Spinal cord (tissue), 10 donors: ENCODE results near the gene SATB2. TPM values are rescaled to one million over a fixed set of nuclear protein-coding genes. Genes with fewer than 3 reads are reported as not detected.

ENCODE experiments used
- DNase-seq, 6 donors: peaks; one replicate each; pipeline versions ENCODE4 v3.0.0 to v3.0.0-alpha.2; 2013 to 2015; ENCODE audit warnings: low spot score in 6 of 6, low read depth in 4 of 6
- H3K27ac ChIP-seq: one replicate; pipeline ENCODE4 v1.5.1; 2013; ENCODE audit warnings: low read depth, low read length, control low read depth
- H3K27me3 ChIP-seq: one replicate; pipeline ENCODE4 v1.6.1; 2013; ENCODE audit warnings: low read length; ENCODE audit not compliant: control insufficient read depth, insufficient read depth
- H3K36me3 ChIP-seq: one replicate; pipeline ENCODE4 v1.6.1; 2013; ENCODE audit warnings: low read length; ENCODE audit not compliant: control insufficient read depth, insufficient read depth
- H3K4me1 ChIP-seq: one replicate; pipeline ENCODE4 v1.6.1; 2013; ENCODE audit warnings: low read length; ENCODE audit not compliant: control insufficient read depth, insufficient read depth
- H3K4me3 ChIP-seq: one replicate; pipeline ENCODE4 v1.5.1; 2013; ENCODE audit warnings: low read depth, low read length, control low read depth
- H3K9me3 ChIP-seq: one replicate; pipeline ENCODE4 v1.6.1; 2013; ENCODE audit warnings: low read length; ENCODE audit not compliant: control insufficient read depth, insufficient read depth
- WGBS: methylation state at CpG from one replicate; pipeline ENCODE4 v1.1.5; 2013; ENCODE audit warnings: missing lambda C conversion rate; ENCODE audit not compliant: insufficient coverage; 5-methylcytosine and 5-hydroxymethylcytosine counted together
- polyA plus RNA-seq, 2 donors: library from polyadenylated mRNA; unstranded; fragments of 120-200 nt; gene quantifications; one replicate each; pipeline ENCODE4 v1.2.1, GENCODE V29; 2013; ENCODE audit not compliant: insufficient read length in 2 of 2
- total RNA-seq, 2 donors: library from RNA; depleted of rRNA in 1 of 2; stranded (reverse); fragments of 120-200 nt in 1 of 2; fragments of >200 nt in 1 of 2; gene quantifications; one replicate each; pipeline versions ENCODE4 v1.2.3 to v1.2.4, GENCODE V29; 2013 to 2014
- donor health status: healthy.

The SATB2 gene
- total and polyA plus RNA-seq, 4 donors: 5.5 to 18.1 (median 7.9) TPM

DNA sequence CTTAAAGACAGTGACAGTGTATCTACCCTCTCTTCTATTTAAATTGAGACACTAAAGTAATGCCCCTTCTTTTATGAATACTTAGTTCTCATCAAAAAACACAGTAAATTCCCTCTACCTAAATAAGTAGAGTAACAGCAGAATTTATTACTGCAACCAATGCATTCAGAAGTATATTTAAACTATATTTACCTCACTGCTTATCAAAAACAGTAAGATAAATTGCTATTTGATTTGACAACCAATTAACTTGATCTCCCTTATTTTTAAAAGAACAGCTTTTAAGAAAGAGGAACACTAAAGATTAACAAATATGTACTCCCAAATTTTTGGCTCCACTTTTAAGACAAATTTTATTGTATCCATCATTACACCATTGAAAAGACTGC lies 4.8 kb downstream of the SATB2 start:
- DNase-seq: no peak
- H3K4me1 ChIP-seq: peaks cover 23% of the 10 kb centered on the region
- H3K36me3 ChIP-seq: no peaks in the 10 kb centered on the region
- no peak overlapping the region for H3K4me3 ChIP-seq
- H3K27me3 ChIP-seq: peaks cover 47% of the 10 kb centered on the region
- no peak overlapping the region for H3K27ac ChIP-seq
- no peaks in the 10 kb centered on the region for H3K9me3 ChIP-seq

DNA sequence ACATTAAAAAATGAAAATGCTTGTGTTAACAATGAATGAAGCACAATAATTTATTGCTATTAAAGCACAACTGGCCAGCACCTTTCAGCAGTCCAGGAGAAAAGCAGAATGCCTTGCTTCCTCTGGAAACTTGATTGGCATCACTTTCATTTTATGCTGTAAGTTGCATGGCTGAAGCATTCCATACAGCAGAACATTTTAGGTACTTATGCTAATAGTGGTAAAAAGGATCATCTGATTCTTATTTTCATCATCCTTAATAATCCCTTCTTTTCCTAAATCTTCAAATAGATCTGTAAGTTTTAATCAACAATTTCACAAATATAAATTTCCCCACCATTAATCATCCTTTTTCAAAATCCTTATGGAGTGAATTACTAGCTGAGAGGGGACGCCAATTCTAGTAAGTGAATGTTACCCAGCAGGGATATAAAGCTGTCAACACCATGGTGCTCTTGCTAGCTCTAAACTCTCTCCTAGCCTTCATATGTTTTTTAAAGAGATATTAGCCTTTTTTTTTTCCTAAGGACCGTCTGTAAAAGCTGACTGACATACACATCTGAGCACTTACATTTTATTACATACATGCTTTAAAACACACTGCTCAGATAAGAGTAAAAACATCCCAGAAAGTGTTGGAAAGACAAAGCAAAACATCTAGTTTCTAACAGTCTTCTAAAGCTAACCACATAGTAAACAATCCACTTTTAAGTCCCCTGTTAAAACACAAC lies 5.3 kb downstream of the SATB2 start:
- H3K9me3 ChIP-seq: no peaks in the 10 kb centered on the region
- no peak overlapping the region for H3K4me3 ChIP-seq
- peaks cover 19% of the 10 kb centered on the region for H3K4me1 ChIP-seq
- no CpG with 5 or more reads among the region's 2 CpGs for WGBS
- H3K27me3 ChIP-seq: peaks cover 42% of the 10 kb centered on the region
- no peak overlapping the region for H3K27ac ChIP-seq
- DNase-seq: no peak
- no peaks in the 10 kb centered on the region for H3K36me3 ChIP-seq

DNA sequence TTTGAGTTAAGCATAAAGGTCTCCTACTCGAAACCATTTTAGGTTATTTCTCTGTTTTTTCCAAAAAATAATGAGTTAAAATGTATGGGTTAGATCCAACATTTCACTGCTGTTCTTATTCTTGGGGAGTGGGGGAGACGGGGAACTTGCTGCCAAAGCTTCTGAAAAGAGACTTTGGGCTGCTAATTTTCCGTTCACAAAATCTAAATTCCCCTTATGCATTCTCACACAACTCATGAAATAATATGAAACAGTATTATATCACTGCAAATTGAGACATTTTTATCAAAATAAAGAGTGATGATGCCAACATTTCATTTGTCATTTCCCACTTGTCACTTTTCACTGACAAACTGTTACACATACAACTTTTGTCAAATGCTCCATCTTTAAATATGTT lies 7.8 kb downstream of the SATB2 start:
- H3K4me3 ChIP-seq: no peak overlapping the region
- H3K36me3 ChIP-seq: no peaks in the 10 kb centered on the region
- no CpG with 5 or more reads among the region's 3 CpGs for WGBS
- no peaks in the 10 kb centered on the region for H3K9me3 ChIP-seq
- no peak overlapping the region for H3K27ac ChIP-seq
- DNase-seq: peak in 1 of 6 donors; percentile 76
- no peaks in the 10 kb centered on the region for H3K4me1 ChIP-seq
- H3K27me3 ChIP-seq: peaks cover 18% of the 10 kb centered on the region

DNA sequence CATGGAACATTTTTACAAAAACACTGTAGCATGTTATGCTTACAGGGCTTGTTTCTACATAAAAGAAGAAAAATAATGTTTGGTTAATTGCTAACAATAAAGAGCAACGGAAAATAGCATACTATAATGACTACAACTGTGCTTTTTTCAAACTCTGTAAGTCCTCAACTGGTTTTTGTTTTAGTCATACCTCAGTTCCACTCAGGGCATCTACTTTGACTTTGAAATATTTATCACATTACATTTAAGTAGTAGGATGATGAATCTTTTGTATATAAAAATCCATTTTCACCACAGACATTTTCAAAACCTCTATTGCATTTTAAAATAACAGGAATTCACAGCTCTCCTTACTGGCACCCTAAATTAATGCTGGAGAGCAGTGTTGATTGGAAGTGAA lies 8.3 kb downstream of the SATB2 start:
- Histone ChIP-seq H3K36me3 (no peaks in the 10 kb centered on the region), H3K27ac (no peak overlapping the region), H3K4me1 (no peaks in the 10 kb centered on the region), H3K4me3 (no peak overlapping the region), H3K27me3 (peaks cover 14% of the 10 kb centered on the region), H3K9me3 (no peaks in the 10 kb centered on the region)
- no CpG with 5 or more reads among the region's 1 CpG for WGBS
- no peak for DNase-seq

DNA sequence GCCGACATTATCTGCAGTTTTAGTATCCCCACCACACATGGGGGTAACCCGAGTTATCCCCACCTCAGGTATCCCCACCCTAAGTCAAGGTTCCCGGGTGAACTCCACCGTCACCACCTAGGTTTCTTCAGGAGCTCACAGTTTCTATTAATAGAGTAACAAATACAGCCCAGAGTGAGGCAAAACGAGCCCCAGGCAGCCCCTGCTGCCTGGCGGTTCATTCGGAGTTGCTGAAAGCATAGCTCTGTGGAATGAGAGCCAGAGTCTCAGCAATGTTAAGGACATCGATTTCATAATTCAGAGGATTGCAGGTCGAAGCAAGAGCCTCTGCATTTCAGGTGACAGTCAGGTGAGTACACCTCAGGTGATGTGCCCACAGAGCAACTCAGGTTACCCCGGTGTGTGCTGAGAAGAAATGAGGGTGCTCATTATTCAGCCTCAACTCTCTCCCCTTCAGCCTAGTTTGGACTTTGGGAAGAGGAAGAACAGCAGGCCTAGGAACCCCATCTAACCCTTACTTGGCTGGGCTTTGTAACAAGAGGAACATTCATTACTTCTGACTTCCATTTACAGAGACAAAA lies 10.7 kb downstream of the SATB2 start:
- Histone ChIP-seq H3K27me3 (peaks cover under 1% of the 10 kb centered on the region), H3K9me3 (no peaks in the 10 kb centered on the region), H3K4me3 (no peak overlapping the region), H3K27ac (no peak overlapping the region), H3K36me3 (no peaks in the 10 kb centered on the region), H3K4me1 (no peaks in the 10 kb centered on the region)
- no peak for DNase-seq
- WGBS: 83% methylated on average over 8 of the region's 10 CpGs

DNA sequence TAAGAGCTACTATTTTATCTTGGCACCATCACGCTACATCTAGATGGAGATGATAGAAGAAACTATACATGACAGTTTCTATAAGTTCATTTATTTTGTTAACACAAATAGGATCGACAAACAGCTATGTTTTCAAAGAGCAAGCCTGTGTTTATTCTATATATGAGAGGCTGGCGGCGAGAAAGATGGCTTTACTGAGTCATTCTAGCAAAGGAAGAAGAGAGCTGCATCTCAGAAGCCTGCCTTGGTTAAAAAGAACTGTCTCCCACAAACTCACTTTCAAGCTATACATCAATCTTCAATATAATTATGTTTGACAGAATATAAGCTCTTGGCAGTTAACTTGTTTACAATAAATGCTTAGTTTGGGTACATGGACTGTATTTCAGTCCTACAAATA lies 13.0 kb downstream of the SATB2 start:
- H3K27ac ChIP-seq: no peak overlapping the region
- WGBS: 100% methylated on average over 2 of the region's 4 CpGs
- DNase-seq: no peak
- no peak overlapping the region for H3K4me3 ChIP-seq
- no peaks in the 10 kb centered on the region for H3K27me3 ChIP-seq
- no peaks in the 10 kb centered on the region for H3K4me1 ChIP-seq
- H3K36me3 ChIP-seq: no peaks in the 10 kb centered on the region
- H3K9me3 ChIP-seq: no peaks in the 10 kb centered on the region

DNA sequence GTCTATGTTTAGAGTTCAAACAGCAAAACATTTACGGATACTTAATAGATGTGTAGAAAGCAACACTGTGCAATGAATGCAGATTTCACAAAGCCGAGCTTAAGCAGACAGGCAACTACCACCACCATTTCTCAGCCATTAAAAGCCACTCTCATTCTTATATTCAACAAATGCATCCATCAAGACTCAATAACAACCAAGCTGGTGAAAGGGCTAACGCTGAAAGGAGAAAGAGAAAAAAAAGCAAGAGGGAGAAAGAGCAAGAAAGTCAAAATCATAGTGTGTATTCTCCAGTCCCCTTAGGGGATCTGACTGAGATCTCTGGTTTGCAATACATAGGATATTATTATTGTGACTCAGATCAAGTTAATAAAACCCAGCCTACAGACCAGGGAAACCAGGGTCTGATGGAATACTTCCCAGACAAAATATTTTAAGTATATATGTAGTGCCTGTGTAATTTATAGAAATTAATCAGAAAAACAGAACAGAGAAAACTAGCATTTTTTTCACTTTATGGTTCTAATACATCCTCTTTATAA lies 14.1 kb downstream of the SATB2 start:
- no peaks in the 10 kb centered on the region for H3K36me3 ChIP-seq
- H3K4me1 ChIP-seq: no peaks in the 10 kb centered on the region
- no peak overlapping the region for H3K27ac ChIP-seq
- H3K4me3 ChIP-seq: no peak overlapping the region
- no peaks in the 10 kb centered on the region for H3K27me3 ChIP-seq
- DNase-seq: no peak
- H3K9me3 ChIP-seq: no peaks in the 10 kb centered on the region
- WGBS: no CpG with 5 or more reads among the region's 3 CpGs

DNA sequence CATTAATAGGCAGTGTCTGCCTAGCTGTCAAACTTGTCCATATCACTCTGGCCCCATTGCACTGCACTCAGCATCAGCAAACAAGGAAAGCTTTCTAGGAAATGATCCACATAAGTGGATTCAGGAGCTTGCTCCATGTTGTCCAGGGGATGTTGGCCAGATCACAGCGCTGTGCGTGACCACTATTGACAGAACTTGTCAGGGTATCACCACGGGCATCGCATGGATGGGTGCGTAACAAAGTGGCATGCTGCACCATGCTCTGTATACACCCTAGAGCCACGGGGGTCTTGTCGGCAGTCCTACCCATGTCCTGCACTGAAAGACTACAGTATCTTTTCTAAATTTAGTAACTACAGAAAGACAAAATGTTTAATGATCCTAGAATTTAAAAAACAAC lies 15.6 kb downstream of the SATB2 start:
- H3K4me3 ChIP-seq: no peak overlapping the region
- H3K9me3 ChIP-seq: no peaks in the 10 kb centered on the region
- no peak overlapping the region for H3K27ac ChIP-seq
- no peaks in the 10 kb centered on the region for H3K4me1 ChIP-seq
- no peak for DNase-seq
- 100% methylated on average over 2 of the region's 7 CpGs for WGBS
- H3K36me3 ChIP-seq: no peaks in the 10 kb centered on the region
- no peaks in the 10 kb centered on the region for H3K27me3 ChIP-seq

DNA sequence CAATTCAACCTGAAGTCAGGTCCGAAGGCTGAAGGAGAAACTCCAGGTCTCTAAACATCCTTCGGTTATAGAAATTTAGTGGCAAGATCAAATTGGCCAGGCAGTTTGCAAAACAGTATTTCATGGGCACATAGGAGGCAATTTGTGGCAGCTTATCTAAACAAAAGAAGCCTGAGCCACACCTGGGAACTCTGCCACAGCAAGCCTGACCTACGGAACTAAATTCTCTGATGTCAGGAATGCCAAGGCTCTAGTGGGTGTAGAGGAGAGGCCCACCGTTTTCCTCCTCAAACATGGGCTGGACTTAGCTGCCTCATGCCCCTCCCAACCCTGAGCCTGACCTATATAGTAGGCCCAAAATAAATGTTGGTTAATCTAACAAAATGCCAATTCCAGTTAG lies 16.0 kb downstream of the SATB2 start:
- Histone ChIP-seq H3K4me1 (no peaks in the 10 kb centered on the region), H3K36me3 (no peaks in the 10 kb centered on the region), H3K27ac (no peak overlapping the region), H3K4me3 (no peak overlapping the region), H3K9me3 (no peaks in the 10 kb centered on the region), H3K27me3 (no peaks in the 10 kb centered on the region)
- no peak for DNase-seq
- 100% methylated on average over 2 of the region's 4 CpGs for WGBS

DNA sequence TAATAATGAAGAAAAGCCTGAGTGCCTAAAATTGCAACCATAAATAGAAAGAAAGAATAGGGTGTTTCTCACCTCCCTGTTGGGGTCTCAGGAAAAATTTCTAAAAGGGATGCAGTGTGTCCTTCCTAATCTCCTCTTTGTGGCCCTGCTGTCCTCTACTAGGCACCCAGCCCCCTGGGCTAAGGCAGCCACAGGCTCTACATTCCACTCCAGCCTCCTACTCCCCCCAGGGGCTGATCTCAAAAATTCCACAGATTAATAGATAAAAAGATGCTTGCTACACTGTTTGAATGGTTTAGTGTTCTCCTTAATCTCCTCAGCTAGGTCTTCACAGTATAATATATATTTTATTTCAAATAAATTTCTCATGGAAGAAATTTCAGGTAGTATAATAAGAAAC lies 17.6 kb downstream of the SATB2 start:
- Histone ChIP-seq H3K9me3 (no peaks in the 10 kb centered on the region), H3K4me3 (no peak overlapping the region), H3K27ac (no peak overlapping the region), H3K36me3 (no peaks in the 10 kb centered on the region), H3K4me1 (no peaks in the 10 kb centered on the region), H3K27me3 (no peaks in the 10 kb centered on the region)
- no peak for DNase-seq
